HG03432 (cell line): ENCODE measurements around the gene PPM1K.

Experiments
- ATAC-seq: cut with Tn5 transposase; IDR thresholded peaks from one replicate; pipeline ENCODE4 v1.9.1; 2021; ENCODE audit warnings: mild to moderate bottlenecking, moderate library complexity; ENCODE audit not compliant: unreplicated experiment

PPM1K gene

GRCh38 chr4:88277711-88278225 is 6.6 kb downstream of the PPM1K start:
- no peak for ATAC-seq

GRCh38 chr4:88276952-88277710 is 7.2 kb downstream of the PPM1K start:
- no peak for ATAC-seq

GRCh38 chr4:88275949-88276515 is 8.3 kb downstream of the PPM1K start:
- no peak for ATAC-seq

GRCh38 chr4:88275516-88275915 is 8.8 kb downstream of the PPM1K start:
- ATAC-seq: peak; percentile 73

GRCh38 chr4:88268913-88269312 is 15.4 kb downstream of the PPM1K start:
- no peak for ATAC-seq

GRCh38 chr4:88264336-88264735 is 20.0 kb downstream of the PPM1K start:
- no peak for ATAC-seq

GRCh38 chr4:88257726-88258125 is 26.6 kb downstream of the PPM1K start:
- ATAC-seq: no peak

GRCh38 chr4:88255111-88255510 is 29.2 kb downstream of the PPM1K start:
- no peak for ATAC-seq

- ATAC-seq: no peak
Measured at GRCh38 chr4:88251924-88252323, 32.4 kb downstream of the PPM1K start.

GRCh38 chr4:88247148-88247547 is 37.2 kb downstream of the PPM1K start:
- ATAC-seq: no peak

GRCh38 chr4:88246600-88246999 is 37.8 kb downstream of the PPM1K start:
- ATAC-seq: no peak

GRCh38 chr4:88244816-88245579 is 39.4 kb downstream of the PPM1K start:
- no peak for ATAC-seq

- ATAC-seq: no peak
Measured at GRCh38 chr4:88244056-88244455, 40.3 kb downstream of the PPM1K start.

- ATAC-seq: no peak
Measured at GRCh38 chr4:88242144-88242543, 42.2 kb downstream of the PPM1K start.

- ATAC-seq: no peak
Measured at GRCh38 chr4:88240297-88240714, 44.1 kb downstream of the PPM1K start.

GRCh38 chr4:88230969-88231771 is 53.2 kb downstream of the PPM1K start:
- no peak for ATAC-seq

GRCh38 chr4:88230461-88230891 is 53.9 kb downstream of the PPM1K start:
- ATAC-seq: no peak

- ATAC-seq: no peak
Measured at GRCh38 chr4:88227734-88228133, 56.6 kb downstream of the PPM1K start.

GRCh38 chr4:88226143-88226542 is 58.2 kb downstream of the PPM1K start:
- no peak for ATAC-seq

- no peak for ATAC-seq
Measured at GRCh38 chr4:88225232-88226105, 58.9 kb downstream of the PPM1K start.
